ENCODE measurements around the gene PBXIP1. TPM values are rescaled to one million over a fixed set of nuclear protein-coding genes. Genes with fewer than 3 reads are reported as not detected.

Gene PBXIP1
- total RNA-seq, 1 experiment from 2014 or later: 21.6 TPM

DNA sequence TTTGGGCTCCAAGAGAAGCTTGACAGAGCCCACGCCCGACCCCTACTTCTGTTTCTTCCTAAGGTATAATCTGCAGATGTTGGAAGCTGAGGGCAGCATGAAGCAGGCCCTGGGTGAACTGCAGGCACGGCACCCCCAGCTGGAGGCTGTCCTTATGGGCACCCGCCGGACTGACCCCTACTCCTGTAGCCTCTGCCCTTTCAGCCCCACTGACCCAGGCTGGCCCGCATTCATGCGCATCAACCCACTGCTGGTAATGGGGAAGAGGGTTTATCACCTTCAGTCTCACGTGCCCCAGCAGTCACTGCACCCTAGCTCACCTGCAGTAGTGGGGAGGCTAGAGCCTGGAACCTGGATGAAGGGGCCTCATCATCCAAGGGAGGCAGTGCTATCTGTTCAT is 34.4 kb upstream of the PBXIP1 start:
- Histone ChIP-seq H3K56ac (ENCODE audit: insufficient read length, low read depth, low read length) (no peak overlapping the region), H2BK20ac (ENCODE audit: low read depth, low read length, poor library complexity, severe bottlenecking) (no peak overlapping the region), H3K18ac (ENCODE audit: insufficient read length, low read depth, low read length) (no peak overlapping the region), H2BK15ac (ENCODE audit: low read depth, low read length) (no peak overlapping the region), H2AFZ (ENCODE audit: low read length) (no peak overlapping the region), H3K9ac (ENCODE audit: extremely low read depth, insufficient read length, low read length) (no peak overlapping the region), H2AK5ac (ENCODE audit: insufficient read length, low read length) (no peak overlapping the region), H4K91ac (ENCODE audit: insufficient read length, low read depth, low read length) (no peak overlapping the region), H3K14ac (ENCODE audit: insufficient read depth, low read length) (no peak overlapping the region), H3K4ac (ENCODE audit: low read depth, low read length) (no peak overlapping the region), H3T11ph (ENCODE audit: low read length) (no peak overlapping the region), H4K5ac (ENCODE audit: insufficient read length, low read depth, low read length) (no peak overlapping the region), H3K4me1 (ENCODE audit: insufficient read depth, low read length) (no peaks in the 10 kb centered on the region; the same call in 1 of the 2 replicates), H3K4me2 (ENCODE audit: insufficient read depth, insufficient read length, low read length) (no peak overlapping the region), H3K9me3 (ENCODE audit: control insufficient read depth, low read depth, low read length) (no peaks in the 10 kb centered on the region), H4K20me1 (ENCODE audit: control insufficient read depth, insufficient read depth, insufficient read length) (no peaks in the 10 kb centered on the region), H3K79me1 (ENCODE audit: insufficient read depth, low read depth, low read length, poor library complexity, severe bottlenecking) (peaks cover 2% of the 10 kb centered on the region), H3K79me2 (ENCODE audit: insufficient read depth, low read length) (no peaks in the 10 kb centered on the region), H4K8ac (replicated peaks; ENCODE audit: insufficient read length, low read depth, low read length) (no peak overlapping the region), H3K23me2 (ENCODE audit: insufficient read length, low read depth, low read length, poor library complexity, severe bottlenecking) (no peaks in the 10 kb centered on the region), H3K27ac (ENCODE audit: insufficient read length, low read depth, low read length) (no peak overlapping the region), H2BK12ac (ENCODE audit: insufficient read length, low read depth, low read length) (no peak overlapping the region), H3K27me3 (ENCODE audit: insufficient read depth, low read length) (no peaks in the 10 kb centered on the region), H3K23ac (ENCODE audit: insufficient read length, low read depth, low read length) (no peak overlapping the region), H2BK120ac (ENCODE audit: low read depth, low read length, poor library complexity, severe bottlenecking) (no peak overlapping the region), H2BK5ac (ENCODE audit: insufficient read length, low read length) (no peak overlapping the region)
- TF ChIP-seq, protein P1, sequence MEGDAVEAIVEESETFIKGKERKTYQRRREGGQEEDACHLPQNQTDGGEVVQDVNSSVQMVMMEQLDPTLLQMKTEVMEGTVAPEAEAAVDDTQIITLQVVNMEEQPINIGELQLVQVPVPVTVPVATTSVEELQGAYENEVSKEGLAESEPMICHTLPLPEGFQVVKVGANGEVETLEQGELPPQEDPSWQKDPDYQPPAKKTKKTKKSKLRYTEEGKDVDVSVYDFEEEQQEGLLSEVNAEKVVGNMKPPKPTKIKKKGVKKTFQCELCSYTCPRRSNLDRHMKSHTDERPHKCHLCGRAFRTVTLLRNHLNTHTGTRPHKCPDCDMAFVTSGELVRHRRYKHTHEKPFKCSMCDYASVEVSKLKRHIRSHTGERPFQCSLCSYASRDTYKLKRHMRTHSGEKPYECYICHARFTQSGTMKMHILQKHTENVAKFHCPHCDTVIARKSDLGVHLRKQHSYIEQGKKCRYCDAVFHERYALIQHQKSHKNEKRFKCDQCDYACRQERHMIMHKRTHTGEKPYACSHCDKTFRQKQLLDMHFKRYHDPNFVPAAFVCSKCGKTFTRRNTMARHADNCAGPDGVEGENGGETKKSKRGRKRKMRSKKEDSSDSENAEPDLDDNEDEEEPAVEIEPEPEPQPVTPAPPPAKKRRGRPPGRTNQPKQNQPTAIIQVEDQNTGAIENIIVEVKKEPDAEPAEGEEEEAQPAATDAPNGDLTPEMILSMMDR (conservative IDR thresholded peaks at IDR 0.05): no peak
- no peaks in the 10 kb centered on the region for H3K27me3 Mint-ChIP-seq (ENCODE audit: low read depth)
- peaks cover 8 to 10% of the 10 kb centered on the region in 2 experiments; a peak in 3 of 4 replicates for H3K4me1 Mint-ChIP-seq
- no peak overlapping the region for H3K4me3 Mint-ChIP-seq
- no peak for DNase-seq
- no CpG with 5 or more reads among the region's 8 CpGs for WGBS (ENCODE audit: extremely low coverage, insufficient read length, low lambda C conversion rate)
- peak overlapping the region in 1 of 3 experiments; percentile 44; a peak in 1 of 7 replicates for H3K27ac Mint-ChIP-seq
- peaks cover 33 to 55% (median 52%) of the 10 kb centered on the region in 3 experiments for H3K36me3 Mint-ChIP-seq (ENCODE audit: insufficient read depth in 1 of 3, low read depth in 3 of 3)
- H3K9me3 Mint-ChIP-seq: no peaks in the 10 kb centered on the region

Data from H9 (cell line).